Activated naive CD4-positive, alpha-beta T cell treated with anti-CD3 and anti-CD28 coated beads, Interleukin-2, amount 10 ng/mL, durations not matched to agents 7 days and 5 days (primary cell): Measurements from ENCODE around the gene ATP7A.
"Not testable (repeated sequence)": the region's sequence is repeated elsewhere in the genome, so short reads cannot be mapped to it uniquely, and the experiment has no call there.

Experiments used
- CTCF ChIA-PET: fragments of 350-600 bp; sonication (Branson Sonifier 250); formaldehyde crosslinking; loops from one replicate; lab custom pipeline; 2021; ENCODE audit warnings: antibody characterized with exemption; lab: Charles Lee
- DNase-seq: peaks from one replicate; pipeline ENCODE4 v3.0.0-alpha.2; 2020
- H3K27ac Mint-ChIP-seq: one replicate; pipeline ENCODE4 v1.8.0; 2021; ENCODE audit warnings: mild to moderate bottlenecking, moderate library complexity, mixed read lengths
- H3K27me3 Mint-ChIP-seq: one replicate; pipeline ENCODE4 v1.8.0; 2021; ENCODE audit warnings: mild to moderate bottlenecking, mixed read lengths
- H3K36me3 Mint-ChIP-seq: one replicate; pipeline ENCODE4 v1.8.0; 2021; ENCODE audit warnings: mixed read lengths
- H3K4me1 Mint-ChIP-seq: one replicate; pipeline ENCODE4 v1.8.0; 2021; ENCODE audit warnings: mixed read lengths
- H3K4me3 Mint-ChIP-seq: one replicate; pipeline ENCODE4 v1.8.0; 2021; ENCODE audit warnings: mild to moderate bottlenecking, moderate library complexity, mixed read lengths
- H3K9me3 Mint-ChIP-seq: one replicate; pipeline ENCODE4 v1.8.0; 2021; ENCODE audit warnings: mixed read lengths

ATP7A gene

DNA sequence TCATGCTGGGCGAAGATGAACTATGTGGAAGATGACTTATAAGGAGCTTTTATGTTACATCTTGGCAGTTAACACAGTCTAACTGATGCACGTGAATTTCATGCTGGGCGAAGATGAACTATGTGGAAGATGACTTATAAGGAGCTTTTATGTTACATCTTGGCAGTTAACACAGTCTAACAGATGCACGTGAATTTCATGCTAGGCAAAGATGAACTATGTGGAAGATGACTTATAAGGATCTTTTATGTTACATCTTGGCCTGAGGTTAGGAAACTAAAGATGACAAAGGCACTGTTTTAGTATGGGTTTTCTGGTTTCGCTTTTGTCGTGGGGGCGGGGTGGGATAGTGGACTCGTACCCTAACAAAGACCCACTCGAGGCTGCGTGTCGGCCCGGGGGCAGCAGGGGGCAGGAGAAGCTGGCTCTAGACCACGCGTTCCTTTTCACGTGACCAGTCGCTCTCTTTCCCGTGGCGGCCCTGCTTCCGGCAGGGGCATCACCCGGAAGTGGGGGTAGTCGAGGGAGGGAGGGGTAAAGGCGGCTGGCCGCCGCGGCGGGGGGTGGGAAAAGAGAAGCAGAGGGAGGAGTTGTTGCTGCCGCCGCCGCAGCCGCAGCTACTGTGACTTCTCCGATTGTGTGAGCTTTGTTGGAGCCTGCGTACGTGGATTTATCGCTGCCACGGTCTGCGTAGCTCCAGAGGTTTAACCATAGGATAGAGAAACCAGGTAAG lies at the start of gene ATP7A:
ATP7A (plus strand) TSS at position 586 of the 733 bp plus-strand sequence. CDS start 60,949 bp downstream, outside the sequence.
- peaks cover 2% of the 10 kb centered on the region for H3K36me3 Mint-ChIP-seq
- peak within 1 kb of the TSS; percentile 97 for H3K27ac Mint-ChIP-seq
- CTCF ChIA-PET: interaction anchor here (1.9 to 4.3 kb wide), 2 partner anchors 11 to 115 kb away, joined by 9 to 21 read pairs; partner anchors contain the start of gene COX7B
- H3K27me3 Mint-ChIP-seq: no peaks in the 10 kb centered on the region
- peaks cover 13% of the 10 kb centered on the region for H3K4me1 Mint-ChIP-seq
- H3K4me3 Mint-ChIP-seq: peak within 1 kb of the TSS; percentile 97
- peak; percentile 94 for DNase-seq
- no peaks in the 10 kb centered on the region for H3K9me3 Mint-ChIP-seq

DNA sequence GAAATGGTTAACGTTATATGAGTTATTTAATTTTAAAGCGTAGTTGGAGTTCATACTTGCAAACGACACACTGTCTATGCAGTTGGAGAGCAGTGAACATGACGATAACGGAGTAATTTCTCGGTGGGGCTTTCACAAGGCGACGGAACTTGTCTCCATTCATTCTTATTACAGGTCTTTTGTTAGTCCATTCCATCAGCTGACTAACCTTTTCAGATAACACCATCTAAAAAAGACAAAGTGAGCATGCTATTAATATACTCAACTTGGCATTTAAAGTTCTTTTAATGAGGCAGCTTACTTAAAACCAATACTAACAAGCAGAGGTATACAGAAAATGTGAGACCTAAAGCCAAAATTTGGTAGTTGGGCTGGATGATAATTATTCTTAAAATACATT lies 35.1 kb upstream of the ATP7A start:
- CTCF ChIA-PET: no interaction called here
- Mint-ChIP-seq H3K9me3 (no peaks in the 10 kb centered on the region), H3K4me3 (no peak overlapping the region), H3K27ac (no peak overlapping the region), H3K36me3 (peaks cover 15% of the 10 kb centered on the region), H3K4me1 (peaks cover 2% of the 10 kb centered on the region), H3K27me3 (no peaks in the 10 kb centered on the region)
- DNase-seq: no peak

DNA sequence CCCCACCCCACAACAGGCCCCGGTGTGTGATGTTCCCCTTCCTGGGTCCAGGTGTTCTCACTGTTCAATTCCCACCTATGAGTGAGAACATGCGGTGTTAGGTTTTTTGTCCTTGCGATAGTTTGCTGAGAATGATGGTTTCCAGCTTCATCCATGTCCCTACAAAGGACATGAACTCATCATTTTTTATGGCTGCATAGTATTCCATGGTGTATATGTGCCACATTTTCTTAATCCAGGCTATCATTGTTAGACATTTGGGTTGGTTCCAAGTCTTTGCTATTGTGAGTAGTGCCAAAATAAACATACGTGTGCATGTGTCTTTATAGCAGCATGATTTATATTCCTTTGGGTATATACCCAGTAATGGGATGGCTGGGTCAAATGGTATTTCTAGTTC lies 29.1 kb upstream of the ATP7A start:
- H3K36me3 Mint-ChIP-seq, H3K27me3 Mint-ChIP-seq, H3K9me3 Mint-ChIP-seq, H3K27ac Mint-ChIP-seq, H3K4me3 Mint-ChIP-seq, DNase-seq, CTCF ChIA-PET, H3K4me1 Mint-ChIP-seq: not testable (repeated sequence)

DNA sequence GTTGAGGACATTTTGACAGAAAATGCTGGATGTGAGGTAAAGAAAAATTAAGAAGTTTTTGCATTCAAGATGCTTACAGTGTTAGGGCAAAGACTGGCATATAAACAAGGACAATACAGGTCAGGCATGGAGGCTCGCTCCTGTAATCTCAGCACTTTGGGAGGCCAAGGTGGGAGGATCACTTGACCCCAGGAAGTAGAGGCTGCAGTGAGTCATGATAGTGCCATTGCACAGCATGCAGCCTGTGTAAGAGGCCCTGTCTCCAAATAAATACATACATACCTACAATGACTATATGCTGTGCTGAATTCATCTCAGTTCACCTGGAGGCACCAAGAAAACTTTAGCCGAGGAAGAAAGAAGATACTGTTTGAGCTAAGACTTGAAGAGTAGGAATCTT lies 17.6 kb upstream of the ATP7A start:
- Mint-ChIP-seq H3K9me3 (no peaks in the 10 kb centered on the region), H3K4me1 (peaks cover 21% of the 10 kb centered on the region), H3K27ac (no peak overlapping the region), H3K4me3 (peak overlapping the region; percentile 54), H3K36me3 (peaks cover 16% of the 10 kb centered on the region), H3K27me3 (no peaks in the 10 kb centered on the region)
- DNase-seq: no peak
- CTCF ChIA-PET: no interaction called here

DNA sequence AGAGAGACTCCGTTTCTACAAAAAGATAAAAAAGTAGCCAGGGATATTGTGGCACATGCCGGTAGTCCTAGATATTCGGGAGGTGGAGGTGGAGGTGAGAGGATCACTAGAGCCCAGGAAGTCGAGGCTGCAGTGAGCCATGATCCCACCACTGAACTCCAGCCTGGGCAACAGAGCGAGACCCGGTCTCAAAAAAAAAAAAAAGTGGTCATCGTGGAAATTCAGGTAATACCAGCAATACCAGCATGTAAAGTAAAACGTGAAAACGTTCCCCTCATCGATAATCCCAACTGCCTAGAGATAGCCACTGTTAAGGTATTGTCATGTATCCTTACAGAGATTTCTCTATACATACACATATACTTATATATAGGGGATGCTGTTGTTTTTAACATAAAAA lies 16.8 kb upstream of the ATP7A start:
- peaks cover 23% of the 10 kb centered on the region for H3K4me1 Mint-ChIP-seq
- CTCF ChIA-PET: no interaction called here
- no peaks in the 10 kb centered on the region for H3K9me3 Mint-ChIP-seq
- H3K27me3 Mint-ChIP-seq: no peaks in the 10 kb centered on the region
- H3K36me3 Mint-ChIP-seq: peaks cover 16% of the 10 kb centered on the region
- H3K27ac Mint-ChIP-seq: peak overlapping the region; percentile 100
- no peak for DNase-seq
- H3K4me3 Mint-ChIP-seq: peak overlapping the region; percentile 93

DNA sequence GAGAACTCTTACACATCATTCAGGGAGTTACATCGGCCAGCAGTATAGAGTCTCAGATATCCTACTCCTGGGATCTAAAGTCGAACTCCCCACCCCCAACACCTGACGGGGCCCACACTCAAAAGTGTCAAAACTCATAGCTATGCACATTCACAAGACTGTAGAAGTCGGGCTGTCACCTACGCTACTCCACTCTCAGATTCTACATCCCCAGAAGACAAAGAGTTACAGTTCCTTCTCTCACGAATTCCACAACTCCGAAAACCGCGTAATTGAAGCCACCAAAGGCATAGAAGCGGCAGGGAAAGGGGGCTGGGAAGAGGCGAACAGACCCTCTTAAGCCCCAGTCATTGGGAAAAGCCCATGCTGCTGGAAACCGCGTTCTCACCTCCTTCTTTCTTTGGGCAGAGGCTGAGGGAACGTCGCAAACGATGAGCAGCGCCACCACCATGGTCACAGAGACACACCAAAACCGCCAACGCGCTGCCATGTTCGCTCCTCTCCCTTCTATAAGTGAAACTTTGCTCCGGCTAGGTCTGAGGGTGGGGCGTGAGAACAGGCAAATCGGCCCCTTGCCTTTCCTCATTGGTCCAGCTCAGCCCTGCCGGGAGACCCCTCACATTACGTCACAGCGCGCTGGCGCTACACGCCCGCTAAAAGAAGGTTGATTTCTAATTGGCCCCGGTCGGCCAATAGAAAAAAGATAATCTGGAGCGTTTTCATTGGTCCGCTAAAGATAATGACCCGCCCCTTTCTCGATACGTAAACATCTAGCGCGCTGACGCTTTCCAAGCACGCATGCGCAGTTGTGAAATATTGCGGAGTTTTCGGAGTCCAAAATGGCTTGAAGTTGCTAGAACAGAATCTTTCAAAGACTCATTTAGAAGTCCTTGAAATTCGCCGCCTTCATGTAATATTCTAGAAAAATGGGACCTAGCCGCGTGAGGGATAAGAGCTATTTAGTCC lies 15.3 kb upstream of the ATP7A start, which contains the start of gene MAGT1:
MAGT1 (minus strand) TSS at position 515 of the 966 bp plus-strand sequence; CDS start at position 490, 25 bp downstream.
- Mint-ChIP-seq H3K27ac (peak within 1 kb of the TSS; percentile 100), H3K4me3 (peak within 1 kb of the TSS; percentile 93), H3K36me3 (peaks cover 11% of the 10 kb centered on the region), H3K9me3 (no peaks in the 10 kb centered on the region), H3K27me3 (no peaks in the 10 kb centered on the region), H3K4me1 (peaks cover 26% of the 10 kb centered on the region)
- peak; percentile 93 for DNase-seq
- CTCF ChIA-PET: interaction anchor here (0.9 kb wide), 1 partner anchor 128 kb away, joined by 3 read pairs; no protein-coding TSS in a partner anchor

DNA sequence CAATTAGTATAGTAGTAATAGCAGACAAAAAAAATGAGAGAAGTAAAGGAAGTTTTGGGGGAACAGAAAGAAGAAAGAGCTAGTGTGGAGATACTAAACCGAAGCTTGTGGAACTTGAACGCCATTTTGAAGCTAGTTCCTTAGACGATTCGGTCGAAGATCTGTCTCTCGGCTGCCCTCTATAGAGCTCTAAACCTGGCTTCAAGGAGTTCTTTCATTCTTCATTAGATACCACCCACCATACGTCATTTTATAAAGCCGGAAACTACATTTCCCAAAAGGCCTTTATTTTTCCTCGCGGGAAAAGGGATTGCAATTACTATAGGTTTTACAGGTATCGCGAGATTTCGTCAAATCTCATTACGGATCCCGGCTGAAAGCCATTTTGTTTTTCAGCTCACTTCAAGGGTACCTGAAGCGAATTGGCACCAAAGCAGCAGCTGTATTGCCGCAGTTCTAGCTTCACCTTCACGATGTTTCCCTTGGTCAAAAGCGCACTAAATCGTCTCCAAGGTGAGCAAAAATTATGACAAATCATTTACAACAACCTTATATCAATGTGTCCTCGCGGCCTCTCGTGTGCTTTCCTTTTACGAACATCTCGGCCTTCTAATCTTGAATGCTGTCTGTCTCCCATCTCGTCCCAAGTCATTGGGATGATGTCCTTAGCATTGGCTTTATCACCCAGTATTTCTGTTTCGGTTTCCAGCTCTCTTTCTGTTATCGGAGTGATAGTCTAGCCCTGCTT lies 11.2 kb upstream of the ATP7A start, which contains the start of gene COX7B:
COX7B (plus strand) TSS at position 388 of the 748 bp plus-strand sequence; CDS start at position 474, 86 bp downstream.
- Mint-ChIP-seq H3K27ac (peak within 1 kb of the TSS; percentile 99), H3K36me3 (peaks cover 25% of the 10 kb centered on the region), H3K4me1 (peaks cover 30% of the 10 kb centered on the region), H3K9me3 (no peaks in the 10 kb centered on the region), H3K27me3 (no peaks in the 10 kb centered on the region), H3K4me3 (peak within 1 kb of the TSS; percentile 96)
- CTCF ChIA-PET: interaction anchor here (0.7 to 2.4 kb wide), 7 partner anchors 10 to 1344 kb away, joined by 3 to 9 read pairs (median 3); partner anchors contain the start of genes ATP7A and FGF16
- DNase-seq: peak; percentile 73

DNA sequence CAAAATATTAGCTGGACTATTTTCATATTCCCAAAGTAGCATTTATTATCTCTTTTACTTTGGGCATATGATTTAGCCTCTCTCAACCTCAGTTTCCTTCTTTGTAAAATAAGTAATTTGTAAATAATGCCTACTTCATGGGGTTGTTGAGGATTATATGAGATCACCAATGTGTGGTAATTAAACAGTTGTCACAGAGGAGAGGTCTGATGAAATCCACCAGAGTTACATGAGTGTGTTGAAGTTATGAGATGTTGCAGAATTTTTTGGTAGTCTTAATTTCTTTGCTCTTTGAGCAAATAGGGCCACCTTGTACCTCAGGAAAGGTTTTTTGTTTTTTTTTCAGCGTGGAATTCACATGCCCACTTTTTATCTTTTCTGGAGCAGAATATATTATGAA lies 9.8 kb upstream of the ATP7A start:
- Mint-ChIP-seq H3K27ac (peak overlapping the region; percentile 99), H3K9me3 (no peaks in the 10 kb centered on the region), H3K27me3 (no peaks in the 10 kb centered on the region), H3K4me1 (peaks cover 29% of the 10 kb centered on the region), H3K36me3 (peaks cover 28% of the 10 kb centered on the region), H3K4me3 (peak overlapping the region; percentile 96)
- no peak for DNase-seq
- CTCF ChIA-PET: interaction anchor here (1.1 to 2.4 kb wide), 2 partner anchors 10 to 125 kb away, joined by 3 to 9 read pairs; partner anchors contain the start of gene ATP7A

DNA sequence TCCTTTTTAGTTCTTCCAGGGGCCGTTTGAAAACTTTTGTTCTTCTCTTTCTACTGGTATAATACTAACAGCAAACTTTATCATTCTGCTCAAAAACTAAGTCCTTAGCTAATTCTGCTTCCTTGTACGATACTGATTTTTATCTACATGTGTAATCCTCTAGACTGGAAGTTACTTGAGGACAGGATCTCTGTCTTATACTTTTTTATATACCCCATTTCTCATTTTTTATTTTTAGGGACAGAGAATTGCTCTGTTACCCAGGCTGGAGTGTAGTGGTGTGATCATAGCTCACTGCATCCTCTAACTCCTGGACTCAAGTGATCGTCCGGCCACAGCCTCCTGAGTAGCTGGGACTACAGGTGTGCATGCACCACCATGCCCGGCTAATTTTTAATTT lies 9.0 kb upstream of the ATP7A start:
- H3K9me3 Mint-ChIP-seq: no peaks in the 10 kb centered on the region
- peak overlapping the region; percentile 73 for H3K27ac Mint-ChIP-seq

DNA sequence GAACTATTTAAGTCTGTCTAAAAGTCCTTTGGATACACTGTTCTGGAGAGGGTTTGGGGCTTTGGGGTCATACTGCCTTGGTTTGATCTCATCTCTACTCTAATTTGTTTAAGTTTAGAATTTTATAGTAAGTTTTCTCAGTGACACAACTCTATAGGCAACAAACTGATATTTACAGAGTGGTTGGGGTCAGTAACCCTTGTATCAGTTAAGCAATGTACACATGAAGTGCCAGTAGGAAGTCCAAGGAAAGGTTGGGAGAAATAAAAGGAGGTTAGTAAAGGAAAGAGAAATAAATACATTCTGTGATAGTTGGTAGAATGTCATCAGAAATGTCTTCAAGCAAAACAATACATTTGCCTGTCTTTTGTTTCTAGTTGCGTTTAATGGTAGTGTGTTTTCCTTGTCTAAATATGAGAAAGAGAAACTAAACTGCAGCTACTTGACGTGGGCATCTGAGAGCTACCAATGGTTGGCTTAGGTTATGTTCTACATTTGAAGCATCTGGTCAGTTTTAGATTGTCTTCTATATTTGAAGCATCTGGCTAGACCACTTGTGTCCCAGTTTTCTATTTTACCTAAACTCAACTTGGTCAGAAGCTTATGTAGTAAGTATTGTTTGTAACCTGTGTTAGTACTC lies 6.9 kb downstream of the ATP7A start:
- peak overlapping the region; percentile 78 for H3K27ac Mint-ChIP-seq
- H3K36me3 Mint-ChIP-seq: peaks cover 2% of the 10 kb centered on the region
- H3K9me3 Mint-ChIP-seq: no peaks in the 10 kb centered on the region
- no peaks in the 10 kb centered on the region for H3K27me3 Mint-ChIP-seq
- H3K4me3 Mint-ChIP-seq: peak overlapping the region; percentile 40
- CTCF ChIA-PET: interaction anchor here (1.2 kb wide), 1 partner anchor 107 kb away, joined by 5 read pairs; no protein-coding TSS in a partner anchor
- no peak for DNase-seq
- H3K4me1 Mint-ChIP-seq: peaks cover 22% of the 10 kb centered on the region

More for the DNA sequence above, 9.0 kb upstream of the ATP7A start:
- peaks cover 28% of the 10 kb centered on the region for H3K36me3 Mint-ChIP-seq
- DNase-seq: no peak
- peak overlapping the region; percentile 96 for H3K4me3 Mint-ChIP-seq
- H3K4me1 Mint-ChIP-seq: peaks cover 26% of the 10 kb centered on the region
- CTCF ChIA-PET: interaction anchor here (1.1 kb wide), 1 partner anchor 124 kb away, joined by 3 read pairs; no protein-coding TSS in a partner anchor
- no peaks in the 10 kb centered on the region for H3K27me3 Mint-ChIP-seq

DNA sequence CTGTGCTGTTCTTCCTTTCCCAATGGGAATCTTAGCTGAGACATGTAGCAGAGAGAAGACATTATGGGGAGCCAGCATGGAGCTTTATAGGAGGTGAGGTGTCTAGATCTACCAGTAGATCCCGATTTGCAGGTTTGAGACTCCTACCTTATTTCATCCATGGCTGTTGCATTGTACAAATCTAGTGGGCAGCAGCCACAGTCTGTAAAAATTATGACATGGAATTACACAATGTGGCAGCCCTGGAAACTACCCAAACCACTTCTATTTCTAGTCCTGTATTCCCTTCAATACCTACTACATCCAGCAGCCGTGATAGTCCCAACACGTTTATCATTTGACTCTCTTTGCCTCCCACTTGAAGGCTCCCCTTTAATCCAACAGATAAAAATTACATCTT lies 8.1 kb downstream of the ATP7A start:
- Mint-ChIP-seq H3K36me3 (peaks cover 2% of the 10 kb centered on the region), H3K4me1 (peaks cover 14% of the 10 kb centered on the region), H3K9me3 (no peaks in the 10 kb centered on the region), H3K4me3 (no peak overlapping the region), H3K27ac (no peak overlapping the region), H3K27me3 (no peaks in the 10 kb centered on the region)
- no peak for DNase-seq
- CTCF ChIA-PET: interaction anchor here (1.0 to 1.3 kb wide), 2 partner anchors 151 to 173 kb away, joined by 3 read pairs; no protein-coding TSS in a partner anchor

DNA sequence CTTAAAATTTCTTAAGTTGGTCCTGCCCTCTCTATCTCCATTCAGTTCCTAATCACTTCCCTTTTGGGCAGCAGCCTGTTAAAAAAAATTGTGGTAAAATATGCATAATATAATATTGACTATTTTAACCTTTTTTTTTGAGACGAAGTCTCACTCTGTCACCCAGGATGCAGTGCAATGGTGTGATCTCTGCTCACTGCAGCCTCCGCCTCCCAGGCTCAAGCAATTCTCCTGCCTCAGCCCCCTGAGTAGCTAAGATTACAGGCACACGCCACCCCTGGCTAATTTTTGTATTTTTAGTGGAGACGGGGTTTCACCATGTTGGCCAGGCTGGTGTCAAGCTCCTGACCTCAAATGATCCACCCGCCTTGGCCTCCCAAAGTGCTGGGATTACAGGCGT lies 8.9 kb downstream of the ATP7A start:
- H3K36me3 Mint-ChIP-seq, H3K9me3 Mint-ChIP-seq, H3K27me3 Mint-ChIP-seq, DNase-seq, H3K4me3 Mint-ChIP-seq: not testable (repeated sequence)
- Mint-ChIP-seq H3K4me1 (peaks cover 14% of the 10 kb centered on the region), H3K27ac (peak overlapping the region; percentile 33)
- CTCF ChIA-PET: interaction anchor here (0.8 to 1.3 kb wide), 2 partner anchors 107 to 173 kb away, joined by 3 read pairs; no protein-coding TSS in a partner anchor

DNA sequence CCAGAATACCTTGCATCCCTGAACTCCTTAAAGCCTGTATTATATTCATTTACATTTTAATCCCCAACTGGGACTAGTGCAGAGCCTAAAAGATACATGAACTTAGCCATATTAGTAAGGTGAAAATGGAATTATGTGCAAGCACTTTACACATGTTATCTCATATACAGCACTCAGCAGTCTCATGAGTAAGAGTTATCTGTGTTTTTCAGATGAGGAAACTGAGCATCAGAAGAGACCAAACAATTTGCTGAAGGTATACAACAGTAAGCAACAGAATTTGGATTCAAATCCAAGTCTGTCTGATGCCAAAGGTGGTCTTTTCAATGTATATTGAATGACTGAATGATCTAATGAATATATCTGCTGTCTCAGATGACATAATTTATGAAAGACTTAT lies 12.3 kb downstream of the ATP7A start:
- CTCF ChIA-PET: no interaction called here
- no peak for DNase-seq
- H3K36me3 Mint-ChIP-seq: peaks cover 4% of the 10 kb centered on the region
- no peaks in the 10 kb centered on the region for H3K9me3 Mint-ChIP-seq
- no peaks in the 10 kb centered on the region for H3K27me3 Mint-ChIP-seq
- H3K27ac Mint-ChIP-seq: no peak overlapping the region
- peaks cover 7% of the 10 kb centered on the region for H3K4me1 Mint-ChIP-seq
- no peak overlapping the region for H3K4me3 Mint-ChIP-seq
